Esophagus muscularis mucosa (tissue), 3 donors: ENCODE data around the gene KCNJ6.

Experiments used
- CTCF ChIP-seq, 3 experiments: fragments of 200-600 bp in 2 of 3; fragments of 450-650 bp in 1 of 3; sonication (generic) in 2 of 3; IDR thresholded peaks; one replicate each; pipeline ENCODE4 v1.5.1; 2017 to 2019; ENCODE audit warnings: antibody characterized with exemption in 3 of 3, mild to moderate bottlenecking in 2 of 3, moderate library complexity in 1 of 3
- POLR2A ChIP-seq: fragments of 450-650 bp; IDR thresholded peaks from one replicate; pipeline ENCODE4 v1.6.1; 2017; ENCODE audit warnings: antibody characterized with exemption, moderate library complexity, mild to moderate bottlenecking, low read depth

GRCh38 chr21:37797403-37797802 is 118.9 kb downstream of the KCNJ6 start:
- TF ChIP-seq POLR2A (no peak), CTCF (IDR thresholded peaks at IDR 0.05) (no peak)
